HUES6 (cell line): ENCODE measurements around the gene HDHD3.
A peak's percentile ranks its signal among the peaks of the same experiment; 100 is the strongest.

Experiments used
- H3K27ac ChIP-seq: 2 replicates; pipeline ENCODE4 v1.7.0; 2013; ENCODE audit warnings: low read depth, mild to moderate bottlenecking, low read length, inconsistent platforms
- H3K27me3 ChIP-seq: 2 replicates; pipeline ENCODE4 v1.6.1; 2013; ENCODE audit warnings: low read length; ENCODE audit not compliant: control insufficient read depth, insufficient read depth
- H3K36me3 ChIP-seq: 2 replicates; pipeline ENCODE4 v1.6.1; 2013; ENCODE audit warnings: low read length; ENCODE audit not compliant: control insufficient read depth, insufficient read depth
- H3K4me1 ChIP-seq: 2 replicates; pipeline ENCODE4 v1.6.1; 2013; ENCODE audit warnings: low read length; ENCODE audit not compliant: control insufficient read depth, insufficient read depth
- H3K4me3 ChIP-seq: 2 replicates; pipeline ENCODE4 v1.5.1; 2013; ENCODE audit warnings: low read depth, low read length
- H3K9ac ChIP-seq: one replicate; pipeline ENCODE4 v1.6.1; 2013; ENCODE audit warnings: mild to moderate bottlenecking, low read length
- H3K9me3 ChIP-seq: 2 replicates; pipeline ENCODE4 v1.6.1; 2013; ENCODE audit warnings: low read depth, low read length; ENCODE audit not compliant: control insufficient read depth, insufficient read depth

HDHD3 gene

GRCh38 chr9:113403646-113404045 lies 26.9 kb upstream of the HDHD3 start:
- no peak overlapping the region for H3K9ac ChIP-seq
- peaks cover 17% of the 10 kb centered on the region for H3K36me3 ChIP-seq
- H3K4me3 ChIP-seq: no peak overlapping the region
- H3K9me3 ChIP-seq: no peaks in the 10 kb centered on the region
- 0 out of 2 replicates have a peak, but pooled peaks cover 9% of the 10 kb centered on the region for H3K4me1 ChIP-seq
- no peak overlapping the region for H3K27ac ChIP-seq
- H3K27me3 ChIP-seq: no peaks in the 10 kb centered on the region

GRCh38 chr9:113401027-113401792 lies 24.4 kb upstream of the HDHD3 start, which contains the start of gene ALAD:
Gene ALAD, minus strand, starts transcription at chr9:113401284. Its CDS starts 7,725 bp downstream, at chr9:113393559.
- 0 out of 2 replicates have a peak, but pooled peaks cover 9% of the 10 kb centered on the region for H3K4me1 ChIP-seq
- H3K9ac ChIP-seq: peak within 1 kb of the TSS; percentile 54
- no peaks in the 10 kb centered on the region for H3K27me3 ChIP-seq
- no peak within 1 kb of the TSS for H3K27ac ChIP-seq
- no peaks in the 10 kb centered on the region for H3K36me3 ChIP-seq
- H3K9me3 ChIP-seq: no peaks in the 10 kb centered on the region
- peak within 1 kb of the TSS; percentile 98 for H3K4me3 ChIP-seq

GRCh38 chr9:113399646-113400200 lies 22.9 kb upstream of the HDHD3 start:
- no peaks in the 10 kb centered on the region for H3K27me3 ChIP-seq
- no peaks in the 10 kb centered on the region for H3K9me3 ChIP-seq
- H3K4me3 ChIP-seq: peak overlapping the region; percentile 98
- H3K36me3 ChIP-seq: no peaks in the 10 kb centered on the region
- no peak overlapping the region for H3K27ac ChIP-seq
- no peak overlapping the region for H3K9ac ChIP-seq
- 0 out of 2 replicates have a peak, but pooled peaks cover 9% of the 10 kb centered on the region for H3K4me1 ChIP-seq

- H3K36me3 ChIP-seq: no peaks in the 10 kb centered on the region
- H3K9me3 ChIP-seq: no peaks in the 10 kb centered on the region
- H3K9ac ChIP-seq: no peak overlapping the region
- no peak overlapping the region for H3K4me3 ChIP-seq
- H3K4me1 ChIP-seq: 0 out of 2 replicates have a peak, but pooled peaks cover 9% of the 10 kb centered on the region
- H3K27me3 ChIP-seq: no peaks in the 10 kb centered on the region
- no peak overlapping the region for H3K27ac ChIP-seq
Observed at GRCh38 chr9:113398796-113399195, 22.0 kb upstream of the HDHD3 start.

GRCh38 chr9:113397203-113397631 lies 20.4 kb upstream of the HDHD3 start:
- H3K4me1 ChIP-seq: 0 out of 2 replicates have a peak, but pooled peaks cover 9% of the 10 kb centered on the region
- H3K9ac ChIP-seq: no peak overlapping the region
- no peaks in the 10 kb centered on the region for H3K27me3 ChIP-seq
- H3K27ac ChIP-seq: no peak overlapping the region
- no peaks in the 10 kb centered on the region for H3K9me3 ChIP-seq
- H3K36me3 ChIP-seq: peaks cover 8% of the 10 kb centered on the region
- H3K4me3 ChIP-seq: no peak overlapping the region

GRCh38 chr9:113395000-113395861 lies 18.4 kb upstream of the HDHD3 start:
- H3K9me3 ChIP-seq: no peaks in the 10 kb centered on the region

GRCh38 chr9:113393281-113393680 lies 16.5 kb upstream of the HDHD3 start:
- Histone ChIP-seq H3K9me3 (no peaks in the 10 kb centered on the region), H3K27me3 (no peaks in the 10 kb centered on the region), H3K27ac (no peak overlapping the region), H3K4me1 (no peaks in the 10 kb centered on the region), H3K36me3 (peaks cover 43% of the 10 kb centered on the region), H3K9ac (no peak overlapping the region), H3K4me3 (no peak overlapping the region)

More at GRCh38 chr9:113395000-113395861, 18.4 kb upstream of the HDHD3 start:
- Histone ChIP-seq H3K9ac (no peak overlapping the region), H3K27me3 (no peaks in the 10 kb centered on the region), H3K4me1 (0 out of 2 replicates have a peak, but pooled peaks cover 2% of the 10 kb centered on the region), H3K27ac (no peak overlapping the region), H3K4me3 (no peak overlapping the region), H3K36me3 (peaks cover 25% of the 10 kb centered on the region)

GRCh38 chr9:113391917-113392316 lies 15.1 kb upstream of the HDHD3 start:
- H3K9me3 ChIP-seq: no peaks in the 10 kb centered on the region
- H3K4me1 ChIP-seq: no peaks in the 10 kb centered on the region
- no peak overlapping the region for H3K9ac ChIP-seq
- H3K27ac ChIP-seq: no peak overlapping the region
- H3K27me3 ChIP-seq: no peaks in the 10 kb centered on the region
- no peak overlapping the region for H3K4me3 ChIP-seq
- H3K36me3 ChIP-seq: peaks cover 54% of the 10 kb centered on the region

- H3K9me3 ChIP-seq: no peaks in the 10 kb centered on the region
- no peaks in the 10 kb centered on the region for H3K4me1 ChIP-seq
- peaks cover 54% of the 10 kb centered on the region for H3K36me3 ChIP-seq
- no peak overlapping the region for H3K27ac ChIP-seq
- H3K27me3 ChIP-seq: no peaks in the 10 kb centered on the region
- no peak overlapping the region for H3K9ac ChIP-seq
- no peak overlapping the region for H3K4me3 ChIP-seq
Observed at GRCh38 chr9:113390192-113390960, 13.6 kb upstream of the HDHD3 start.

GRCh38 chr9:113389451-113389850 lies 12.7 kb upstream of the HDHD3 start:
- Histone ChIP-seq H3K9me3 (no peaks in the 10 kb centered on the region), H3K4me3 (no peak overlapping the region), H3K27me3 (no peaks in the 10 kb centered on the region), H3K27ac (no peak overlapping the region), H3K4me1 (no peaks in the 10 kb centered on the region), H3K9ac (no peak overlapping the region), H3K36me3 (peaks cover 54% of the 10 kb centered on the region)
